Immature natural killer cell (primary cell): ENCODE measurements around the gene PPHLN1. TPM values are rescaled to one million over a fixed set of nuclear protein-coding genes. Genes with fewer than 3 reads are reported as not detected.
"Not testable (repeated sequence)": the region's sequence is repeated elsewhere in the genome, so short reads cannot be mapped to it uniquely, and the experiment has no call there.

Experiments
- DNase-seq, 3 donors: peaks; one replicate each; pipeline ENCODE4 v3.0.0; 2022; ENCODE audit warnings: mixed read lengths in 1 of 3
- H3K27ac Mint-ChIP-seq, 6 donors: one replicate each; pipeline ENCODE4 v1.8.0; 2020; ENCODE audit warnings: mixed read lengths in 6 of 6, mild to moderate bottlenecking in 5 of 6, inconsistent platforms in 4 of 6, moderate library complexity in 3 of 6
- H3K27me3 Mint-ChIP-seq, 3 donors: one replicate each; pipeline ENCODE4 v1.8.0; 2020 to 2021; ENCODE audit warnings: low read depth in 3 of 3, mild to moderate bottlenecking in 3 of 3, mixed read lengths in 3 of 3, moderate library complexity in 3 of 3, inconsistent platforms in 1 of 3
- H3K36me3 Mint-ChIP-seq, 3 donors: one replicate each; pipeline ENCODE4 v1.8.0; 2020; ENCODE audit warnings: mixed read lengths in 3 of 3, inconsistent platforms in 2 of 3, mild to moderate bottlenecking in 2 of 3
- H3K4me1 Mint-ChIP-seq, 2 donors: one replicate each; pipeline ENCODE4 v1.8.0; 2020; ENCODE audit warnings: inconsistent platforms in 2 of 2, mild to moderate bottlenecking in 2 of 2, mixed read lengths in 2 of 2, moderate library complexity in 1 of 2
- H3K4me3 Mint-ChIP-seq, 5 donors: one replicate each; pipeline ENCODE4 v1.8.0; 2020; ENCODE audit warnings: mild to moderate bottlenecking in 5 of 5, mixed read lengths in 5 of 5, inconsistent platforms in 3 of 5, moderate library complexity in 3 of 5
- H3K9me3 Mint-ChIP-seq, 6 donors: one replicate each; pipeline ENCODE4 v1.8.0; 2020; ENCODE audit warnings: mild to moderate bottlenecking in 6 of 6, mixed read lengths in 6 of 6, inconsistent platforms in 4 of 6, moderate library complexity in 3 of 6
- polyA plus RNA-seq, 3 donors: library from polyadenylated mRNA; unstranded; fragments of 300-500 nt; fragmentation: Illumina TruSeq; gene quantifications; one replicate each; pipeline ENCODE4 v1.2.3, GENCODE V29; 2021

Gene PPHLN1
- polyA plus RNA-seq, 3 donors from 2014 or later = 106 to 116 (median 107) TPM

GRCh38 chr12:42362647-42363260, 36.8 kb downstream of the PPHLN1 start:
- H3K27me3 Mint-ChIP-seq = peaks cover 0 to 1% (median 0%) of the 10 kb centered on the region in 3 donors
- no peak overlapping the region for H3K4me3 Mint-ChIP-seq
- H3K27ac Mint-ChIP-seq = peak overlapping the region in 3 of 6 donors; percentile 17 to 53 (median 49)
- no peak for DNase-seq
- H3K36me3 Mint-ChIP-seq = peaks cover 4 to 5% (median 4%) of the 10 kb centered on the region in 3 donors
- no peaks in the 10 kb centered on the region for H3K9me3 Mint-ChIP-seq
- peaks cover 30 to 67% of the 10 kb centered on the region in 2 donors for H3K4me1 Mint-ChIP-seq

- Mint-ChIP-seq H3K36me3 (peaks cover 3 to 4% (median 4%) of the 10 kb centered on the region in 3 donors), H3K4me3 (no peak overlapping the region), H3K27ac (no peak overlapping the region), H3K4me1 (peaks cover 27 to 63% of the 10 kb centered on the region in 2 donors), H3K9me3 (no peaks in the 10 kb centered on the region), H3K27me3 (peaks cover 0 to 1% (median 0%) of the 10 kb centered on the region in 3 donors)
- no peak for DNase-seq
These were observed 38.7 kb downstream of the PPHLN1 start for GRCh38 chr12:42364692-42365091.

- no peak for DNase-seq
- peaks cover 3 to 4% (median 4%) of the 10 kb centered on the region in 3 donors for H3K36me3 Mint-ChIP-seq
- no peaks in the 10 kb centered on the region for H3K9me3 Mint-ChIP-seq
- H3K27ac Mint-ChIP-seq = peak overlapping the region in 1 of 6 donors; percentile 19
- H3K4me3 Mint-ChIP-seq = no peak overlapping the region
- H3K27me3 Mint-ChIP-seq = no peaks in the 10 kb centered on the region
- H3K4me1 Mint-ChIP-seq = peaks cover 24 to 55% of the 10 kb centered on the region in 2 donors
These were observed 39.5 kb downstream of the PPHLN1 start for GRCh38 chr12:42365486-42365885.

- no peaks in the 10 kb centered on the region for H3K9me3 Mint-ChIP-seq
- H3K27me3 Mint-ChIP-seq = no peaks in the 10 kb centered on the region
- no peak overlapping the region for H3K4me3 Mint-ChIP-seq
- H3K27ac Mint-ChIP-seq = no peak overlapping the region
- DNase-seq = no peak
- peaks cover 0 to 4% (median 0%) of the 10 kb centered on the region in 3 donors for H3K36me3 Mint-ChIP-seq
- peaks cover 3 to 16% of the 10 kb centered on the region in 2 donors for H3K4me1 Mint-ChIP-seq
These were observed 44.0 kb downstream of the PPHLN1 start for GRCh38 chr12:42370013-42370412.

- H3K9me3 Mint-ChIP-seq = no peaks in the 10 kb centered on the region
- peaks cover 3 to 9% (median 5%) of the 10 kb centered on the region in 3 donors for H3K36me3 Mint-ChIP-seq
- H3K4me1 Mint-ChIP-seq = peaks cover 0 to 1% of the 10 kb centered on the region in 2 donors
- DNase-seq = peak; percentile 21 to 47 (median 41)
- no peaks in the 10 kb centered on the region for H3K27me3 Mint-ChIP-seq
- H3K4me3 Mint-ChIP-seq = no peak overlapping the region
- peak overlapping the region in 1 of 6 donors; percentile 17 for H3K27ac Mint-ChIP-seq
These were observed 46.3 kb downstream of the PPHLN1 start for GRCh38 chr12:42372154-42372791.

- H3K36me3 Mint-ChIP-seq = peaks cover 3 to 14% (median 5%) of the 10 kb centered on the region in 3 donors
- H3K27ac Mint-ChIP-seq = peak overlapping the region in 1 of 6 donors; percentile 38
- no peak for DNase-seq
- H3K9me3 Mint-ChIP-seq = no peaks in the 10 kb centered on the region
- H3K4me3 Mint-ChIP-seq = no peak overlapping the region
- H3K4me1 Mint-ChIP-seq = peaks cover 0 to 1% of the 10 kb centered on the region in 2 donors
- H3K27me3 Mint-ChIP-seq = peaks cover 0 to 2% (median 0%) of the 10 kb centered on the region in 3 donors
These were observed 47.7 kb downstream of the PPHLN1 start for GRCh38 chr12:42373669-42374068.

GRCh38 chr12:42380733-42381132, 54.8 kb downstream of the PPHLN1 start:
- DNase-seq = no peak
- Mint-ChIP-seq H3K27me3 (peaks cover 0 to 2% (median 2%) of the 10 kb centered on the region in 3 donors), H3K27ac (no peak overlapping the region), H3K9me3 (no peaks in the 10 kb centered on the region), H3K36me3 (peaks cover 3 to 16% (median 12%) of the 10 kb centered on the region in 3 donors), H3K4me1 (peaks cover 12 to 25% of the 10 kb centered on the region in 2 donors), H3K4me3 (no peak overlapping the region)

- H3K9me3 Mint-ChIP-seq = no peaks in the 10 kb centered on the region
These were observed 56.2 kb downstream of the PPHLN1 start for GRCh38 chr12:42382013-42382696.

GRCh38 chr12:42385326-42385841, 59.4 kb downstream of the PPHLN1 start:
- Mint-ChIP-seq H3K27me3 (peaks cover 0 to 2% (median 0%) of the 10 kb centered on the region in 3 donors), H3K27ac (no peak overlapping the region), H3K9me3 (no peaks in the 10 kb centered on the region), H3K4me1 (peaks cover 12 to 17% of the 10 kb centered on the region in 2 donors), H3K4me3 (no peak overlapping the region), H3K36me3 (peaks cover 7 to 24% (median 11%) of the 10 kb centered on the region in 3 donors)
- DNase-seq = no peak

More at GRCh38 chr12:42382013-42382696, 56.2 kb downstream of the PPHLN1 start:
- Mint-ChIP-seq H3K27ac (peak overlapping the region in 1 of 6 donors; percentile 73), H3K27me3 (peaks cover 0 to 2% (median 2%) of the 10 kb centered on the region in 3 donors), H3K36me3 (peaks cover 0 to 11% (median 7%) of the 10 kb centered on the region in 3 donors), H3K4me3 (no peak overlapping the region), H3K4me1 (peaks cover 12 to 25% of the 10 kb centered on the region in 2 donors)
- no peak for DNase-seq

GRCh38 chr12:42386308-42386707, 60.3 kb downstream of the PPHLN1 start:
- Mint-ChIP-seq H3K4me3 (no peak overlapping the region), H3K27ac (peak overlapping the region in 1 of 6 donors; percentile 37), H3K36me3 (peaks cover 11 to 30% (median 11%) of the 10 kb centered on the region in 3 donors), H3K4me1 (peaks cover 12 to 13% of the 10 kb centered on the region in 2 donors), H3K9me3 (no peaks in the 10 kb centered on the region), H3K27me3 (peaks cover 0 to 2% (median 0%) of the 10 kb centered on the region in 3 donors)
- no peak for DNase-seq

GRCh38 chr12:42388086-42388485, 62.1 kb downstream of the PPHLN1 start:
- peaks cover 4 to 24% (median 11%) of the 10 kb centered on the region in 3 donors for H3K36me3 Mint-ChIP-seq
- not testable (repeated sequence) for H3K27me3 Mint-ChIP-seq, H3K4me1 Mint-ChIP-seq, DNase-seq, H3K27ac Mint-ChIP-seq, H3K9me3 Mint-ChIP-seq, H3K4me3 Mint-ChIP-seq

- DNase-seq = no peak
- H3K4me3 Mint-ChIP-seq = no peak overlapping the region
- H3K27me3 Mint-ChIP-seq = no peaks in the 10 kb centered on the region
- no peaks in the 10 kb centered on the region for H3K9me3 Mint-ChIP-seq
- no peak overlapping the region for H3K27ac Mint-ChIP-seq
- peaks cover 9 to 25% (median 10%) of the 10 kb centered on the region in 3 donors for H3K36me3 Mint-ChIP-seq
- peaks cover 7 to 24% of the 10 kb centered on the region in 2 donors for H3K4me1 Mint-ChIP-seq
These were observed 68.5 kb downstream of the PPHLN1 start for GRCh38 chr12:42394429-42394828.

- DNase-seq = no peak
- H3K36me3 Mint-ChIP-seq = peaks cover 7 to 18% (median 9%) of the 10 kb centered on the region in 3 donors
These were observed 70.7 kb downstream of the PPHLN1 start for GRCh38 chr12:42396473-42397259.

More at GRCh38 chr12:42396473-42397259, 70.7 kb downstream of the PPHLN1 start:
- no peaks in the 10 kb centered on the region for H3K27me3 Mint-ChIP-seq
- H3K27ac Mint-ChIP-seq = peak overlapping the region; percentile 10 to 83 (median 58)
- no peak overlapping the region for H3K4me3 Mint-ChIP-seq
- H3K9me3 Mint-ChIP-seq = no peaks in the 10 kb centered on the region
- H3K4me1 Mint-ChIP-seq = peaks cover 7 to 24% of the 10 kb centered on the region in 2 donors
